ENCODE data around the gene NTSR1. TPM values are rescaled to one million over a fixed set of nuclear protein-coding genes. Genes with fewer than 3 reads are reported as not detected.

NTSR1 gene
- total and polyA plus RNA-seq, 4 experiments from 2014 or later, result 0.30 to 0.38 TPM; not detected in 2

GRCh38 chr20:62726716-62727583, 18.3 kb downstream of the NTSR1 start:
- Mint-ChIP-seq H3K4me1 (peaks cover 4 to 25% (median 13%) of the 10 kb centered on the region in 4 donors), H3K36me3 (peaks cover 0 to under 1% of the 10 kb centered on the region in 2 donors), H3K9me3 (peaks cover 0 to 9% (median 5%) of the 10 kb centered on the region in 8 donors), H3K27ac (peak overlapping the region in 1 of 7 donors; percentile 29), H3K4me3 (no peak overlapping the region), H3K27me3 (no peaks in the 10 kb centered on the region)
- intact Hi-C loops (cut with micrococcal nuclease), result no loop called here
- Histone ChIP-seq H3K36me3 (ENCODE audit: insufficient read depth, low read length) (no peaks in the 10 kb centered on the region), H3K27me3 (ENCODE audit: insufficient read depth, low read length) (no peaks in the 10 kb centered on the region), H3K4me3 (ENCODE audit: low read length in 2 of 2) (no peak overlapping the region), H3K9me3 (ENCODE audit: control insufficient read depth in 1 of 2, low read length in 2 of 2) (no peaks in the 10 kb centered on the region), H3K27ac (ENCODE audit: low read depth, low read length) (no peak overlapping the region), H3K4me1 (ENCODE audit: insufficient read depth, low read length) (peaks cover 16% of the 10 kb centered on the region)
- no peak for DNase-seq
- ChIA-PET POLR2A (ENCODE audit: partially characterized antibody) (no interaction called here), CTCF (ENCODE audit: partially characterized antibody) (no interaction called here)

DNA sequence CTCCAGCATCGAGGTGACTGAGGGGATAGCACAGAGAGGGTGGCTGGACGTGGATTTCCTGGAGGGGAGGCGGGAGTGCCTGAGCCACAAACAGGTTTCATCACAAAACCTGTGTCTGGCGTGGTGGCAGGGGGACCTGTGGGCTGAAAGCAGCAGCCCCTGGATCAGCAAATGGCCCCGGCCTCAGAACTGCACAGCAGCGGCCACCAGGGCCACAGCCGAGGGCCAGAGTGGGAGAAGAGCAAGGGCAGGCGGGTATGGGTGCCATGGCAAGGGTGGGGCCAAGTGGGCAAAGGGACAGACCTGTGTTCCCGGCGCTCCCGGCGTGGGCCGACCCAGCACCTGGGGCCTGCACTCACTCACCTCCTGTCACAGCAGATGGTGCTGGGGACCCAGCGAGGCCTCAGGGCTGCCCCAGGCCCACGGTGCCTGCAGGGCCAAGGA, 19.0 kb downstream of the NTSR1 start:
- CTCF ChIA-PET (ENCODE audit: partially characterized antibody), result no interaction called here
- H3K9me3 Mint-ChIP-seq, result peaks cover 0 to 3% (median under 1%) of the 10 kb centered on the region in 8 donors
- peak overlapping the region in 1 of 7 donors; percentile 29 for H3K27ac Mint-ChIP-seq
- H3K27me3 Mint-ChIP-seq, result no peaks in the 10 kb centered on the region
- H3K27me3 ChIP-seq (ENCODE audit: insufficient read depth, low read length), result no peaks in the 10 kb centered on the region
- POLR2A ChIA-PET (ENCODE audit: partially characterized antibody), result interaction anchor here (3.7 kb wide), 1 partner anchor 12 kb away, joined by 18 read pairs; no protein-coding TSS in a partner anchor
- H3K4me1 ChIP-seq (ENCODE audit: insufficient read depth, low read length), result peaks cover 16% of the 10 kb centered on the region
- no peak overlapping the region for H3K4me3 Mint-ChIP-seq
- no peaks in the 10 kb centered on the region for H3K36me3 ChIP-seq (ENCODE audit: insufficient read depth, low read length)
- H3K4me3 ChIP-seq (ENCODE audit: low read length in 2 of 2), result no peak overlapping the region
- peaks cover 4 to 23% (median 13%) of the 10 kb centered on the region in 4 donors for H3K4me1 Mint-ChIP-seq
- H3K27ac ChIP-seq (ENCODE audit: low read depth, low read length), result no peak overlapping the region
- no peak for DNase-seq
- intact Hi-C loops (cut with micrococcal nuclease), result no loop called here
- H3K36me3 Mint-ChIP-seq, result no peaks in the 10 kb centered on the region
- H3K9me3 ChIP-seq (ENCODE audit: control insufficient read depth in 1 of 2, low read length in 2 of 2), result no peaks in the 10 kb centered on the region

DNA sequence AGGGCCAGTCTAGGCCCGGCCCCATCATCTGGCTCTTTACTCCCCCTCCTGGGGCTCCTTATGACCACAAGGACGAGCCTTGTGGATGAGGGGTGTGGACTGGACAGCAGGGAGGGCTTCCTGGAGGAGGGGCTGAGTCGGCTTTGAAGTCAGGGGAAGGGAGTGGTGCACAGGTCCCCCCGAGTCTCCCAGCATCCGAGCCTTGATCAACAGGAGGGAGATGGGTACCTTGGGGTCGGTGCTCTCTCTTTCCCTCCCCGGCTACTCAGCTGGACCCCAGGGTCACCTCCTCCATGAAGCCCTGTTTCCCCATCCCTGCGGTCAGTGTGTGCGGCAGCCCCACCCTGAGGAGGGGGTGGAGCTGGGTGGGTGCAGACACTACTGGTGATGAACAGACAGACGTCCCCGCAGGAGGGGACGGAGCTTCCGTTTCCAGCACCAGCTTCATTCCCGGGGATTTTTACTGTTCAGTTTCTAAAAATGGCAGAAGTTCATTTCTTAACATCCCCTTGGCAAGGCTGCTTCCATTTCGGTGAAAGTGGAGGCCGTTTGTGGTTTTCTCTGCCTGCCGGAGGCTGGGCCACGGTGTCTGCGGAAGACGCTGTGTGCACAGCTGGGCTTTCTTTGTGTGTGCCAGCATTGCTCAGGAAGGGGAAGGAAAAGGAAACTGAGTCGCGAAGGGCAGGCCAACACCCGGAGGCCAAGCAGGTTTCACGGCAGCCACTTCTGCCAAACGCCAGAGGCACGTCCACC, 19.6 kb downstream of the NTSR1 start:
- CTCF ChIA-PET (ENCODE audit: partially characterized antibody), result no interaction called here
- Mint-ChIP-seq H3K9me3 (peaks cover 0 to 1% (median 0%) of the 10 kb centered on the region in 8 donors), H3K4me3 (peak overlapping the region in 7 of 8 donors; percentile 21 to 77 (median 63)), H3K27me3 (no peaks in the 10 kb centered on the region), H3K36me3 (no peaks in the 10 kb centered on the region), H3K4me1 (peaks cover 4 to 25% (median 14%) of the 10 kb centered on the region in 4 donors), H3K27ac (peak overlapping the region in 2 of 7 donors; percentile 48 to 60)
- H3K27ac ChIP-seq (ENCODE audit: low read depth, low read length), result no peak overlapping the region
- no peak overlapping the region for H3K4me3 ChIP-seq (ENCODE audit: low read length in 2 of 2)
- POLR2A ChIA-PET (ENCODE audit: partially characterized antibody), result interaction anchor here (3.7 kb wide), 1 partner anchor 12 kb away, joined by 18 read pairs; no protein-coding TSS in a partner anchor
- no peaks in the 10 kb centered on the region for H3K9me3 ChIP-seq (ENCODE audit: control insufficient read depth in 1 of 2, low read length in 2 of 2)
- H3K4me1 ChIP-seq (ENCODE audit: insufficient read depth, low read length), result peaks cover 16% of the 10 kb centered on the region
- DNase-seq, result no peak
- intact Hi-C loops (cut with micrococcal nuclease), result no loop called here
- no peaks in the 10 kb centered on the region for H3K36me3 ChIP-seq (ENCODE audit: insufficient read depth, low read length)
- no peaks in the 10 kb centered on the region for H3K27me3 ChIP-seq (ENCODE audit: insufficient read depth, low read length)

DNA sequence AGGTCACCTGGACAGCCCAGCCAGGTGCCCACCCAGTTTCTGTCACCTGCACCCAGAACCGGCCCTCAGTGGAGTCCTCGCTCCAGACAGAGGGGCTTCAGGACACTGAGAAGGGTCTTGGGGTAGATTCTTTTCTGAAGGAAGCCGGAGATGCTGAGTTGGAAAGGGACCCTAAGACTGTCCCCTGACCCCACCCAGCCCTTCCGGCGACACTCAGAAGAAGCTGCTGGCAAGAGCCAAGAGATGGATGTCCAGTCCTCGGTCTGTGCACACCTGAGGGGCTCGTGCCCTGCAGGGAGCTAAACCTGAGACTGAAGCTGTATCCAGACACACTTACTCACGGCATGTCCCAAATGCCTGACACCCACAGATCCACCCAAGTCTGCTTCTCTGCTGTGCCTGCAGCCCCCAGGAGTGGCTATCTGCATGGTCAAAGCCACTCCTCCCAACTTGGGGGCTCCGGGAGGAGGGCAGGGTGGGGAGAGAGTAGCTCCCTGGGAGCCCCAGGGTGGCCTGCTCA, 20.2 kb downstream of the NTSR1 start:
- Histone ChIP-seq H3K4me1 (ENCODE audit: insufficient read depth, low read length) (peaks cover 16% of the 10 kb centered on the region), H3K36me3 (ENCODE audit: insufficient read depth, low read length) (no peaks in the 10 kb centered on the region), H3K27me3 (ENCODE audit: insufficient read depth, low read length) (no peaks in the 10 kb centered on the region), H3K27ac (ENCODE audit: low read depth, low read length) (no peak overlapping the region), H3K9me3 (ENCODE audit: control insufficient read depth in 1 of 2, low read length in 2 of 2) (no peaks in the 10 kb centered on the region), H3K4me3 (ENCODE audit: low read length in 2 of 2) (no peak overlapping the region)
- Mint-ChIP-seq H3K4me3 (peak overlapping the region in 2 of 8 donors; percentile 63 to 67), H3K27ac (no peak overlapping the region), H3K4me1 (peaks cover 4 to 25% (median 14%) of the 10 kb centered on the region in 4 donors), H3K36me3 (no peaks in the 10 kb centered on the region), H3K9me3 (peaks cover 0 to 1% (median 0%) of the 10 kb centered on the region in 8 donors), H3K27me3 (no peaks in the 10 kb centered on the region)
- intact Hi-C loops (cut with micrococcal nuclease), result no loop called here
- ChIA-PET POLR2A (ENCODE audit: partially characterized antibody) (interaction anchor here (0.6 to 3.7 kb wide), 2 partner anchors 11 to 51 kb away, joined by 3 to 18 read pairs; no protein-coding TSS in a partner anchor), CTCF (ENCODE audit: partially characterized antibody) (interaction anchor here (0.7 to 1.0 kb wide), 3 partner anchors 10 to 285 kb away, joined by 3 read pairs; no protein-coding TSS in a partner anchor)
- no peak for DNase-seq

DNA sequence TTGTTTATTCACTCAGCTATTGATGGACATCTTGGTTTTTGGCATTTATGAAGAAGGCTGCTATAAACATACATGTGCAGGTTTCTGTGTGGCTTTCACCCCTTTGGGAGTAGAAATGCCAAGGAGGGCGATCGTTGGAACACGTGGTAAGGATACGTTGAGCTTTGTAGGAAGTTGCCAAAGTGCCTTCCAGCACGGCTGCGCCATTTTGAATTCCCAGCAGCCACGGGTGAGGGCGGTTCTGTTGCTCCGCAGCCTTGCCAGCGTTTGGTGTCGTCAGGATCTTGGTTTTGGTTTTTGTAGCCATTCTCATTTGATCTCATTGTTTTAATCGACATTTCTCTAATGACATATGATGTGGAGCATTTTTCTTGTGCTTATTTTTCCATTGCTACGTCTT, 21.8 kb downstream of the NTSR1 start:
- no peaks in the 10 kb centered on the region for H3K27me3 Mint-ChIP-seq
- peaks cover 4 to 25% (median 14%) of the 10 kb centered on the region in 4 donors for H3K4me1 Mint-ChIP-seq
- Histone ChIP-seq H3K36me3 (ENCODE audit: insufficient read depth, low read length) (no peaks in the 10 kb centered on the region), H3K4me1 (ENCODE audit: insufficient read depth, low read length) (peaks cover 16% of the 10 kb centered on the region), H3K4me3 (ENCODE audit: low read length in 2 of 2) (no peak overlapping the region), H3K27ac (ENCODE audit: low read depth, low read length) (no peak overlapping the region), H3K9me3 (ENCODE audit: control insufficient read depth in 1 of 2, low read length in 2 of 2) (no peaks in the 10 kb centered on the region), H3K27me3 (ENCODE audit: insufficient read depth, low read length) (no peaks in the 10 kb centered on the region)
- H3K4me3 Mint-ChIP-seq, result no peak overlapping the region
- H3K9me3 Mint-ChIP-seq, result peaks cover 0 to 1% (median 0%) of the 10 kb centered on the region in 8 donors
- H3K36me3 Mint-ChIP-seq, result no peaks in the 10 kb centered on the region
- POLR2A ChIA-PET (ENCODE audit: partially characterized antibody), result interaction anchor here (3.7 kb wide), 1 partner anchor 10 kb away, joined by 18 read pairs; no protein-coding TSS in a partner anchor
- no peak for DNase-seq
- CTCF ChIA-PET (ENCODE audit: partially characterized antibody), result interaction anchor here (1.0 kb wide), 1 partner anchor 62 kb away, joined by 3 read pairs; no protein-coding TSS in a partner anchor
- H3K27ac Mint-ChIP-seq, result peak overlapping the region in 1 of 7 donors; percentile 1
- intact Hi-C loops (cut with micrococcal nuclease), result no loop called here

DNA sequence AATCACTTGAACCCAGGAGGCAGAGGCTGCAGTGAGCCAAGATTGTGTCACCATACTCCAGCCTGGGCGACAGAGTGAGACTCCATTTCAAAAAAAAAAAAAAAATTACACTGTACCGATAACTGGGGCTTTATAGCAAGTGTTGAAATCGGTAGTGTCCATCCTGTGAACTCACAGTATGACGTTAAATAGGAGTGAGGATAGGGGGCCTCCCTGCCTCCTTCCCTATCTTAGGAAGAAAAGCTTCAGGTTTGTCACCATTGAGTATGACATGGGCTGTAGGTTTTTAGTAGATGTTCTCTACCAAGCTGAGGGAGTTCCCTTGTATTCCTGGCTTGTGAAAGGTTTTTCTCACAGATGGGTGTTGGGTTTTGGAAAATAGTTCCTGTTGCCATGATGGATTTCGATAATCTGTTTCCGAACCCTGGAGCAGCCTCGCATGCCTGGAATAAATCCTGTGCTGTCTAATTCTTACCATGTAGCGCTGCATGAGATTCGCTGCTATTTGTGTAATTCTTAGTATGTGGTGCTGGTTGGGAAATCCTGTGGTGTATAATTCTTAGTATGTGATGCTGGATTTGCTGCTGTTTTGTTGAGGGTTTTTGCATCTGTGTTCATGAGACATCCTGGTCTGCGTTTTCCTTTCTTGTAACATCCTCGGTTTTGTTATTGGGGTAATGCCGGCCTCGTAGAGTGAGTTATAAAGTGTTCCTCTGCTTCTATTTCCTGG, 23.6 kb downstream of the NTSR1 start:
- DNase-seq, result no peak
- ChIA-PET POLR2A (ENCODE audit: partially characterized antibody) (no interaction called here), CTCF (ENCODE audit: partially characterized antibody) (no interaction called here)
- H3K9me3 Mint-ChIP-seq, result peaks cover 0 to 1% (median 0%) of the 10 kb centered on the region in 8 donors
- H3K4me3 Mint-ChIP-seq, result no peak overlapping the region
- Histone ChIP-seq H3K27ac (ENCODE audit: low read depth, low read length) (no peak overlapping the region), H3K4me1 (ENCODE audit: insufficient read depth, low read length) (peaks cover 16% of the 10 kb centered on the region), H3K4me3 (ENCODE audit: low read length in 2 of 2) (no peak overlapping the region), H3K27me3 (ENCODE audit: insufficient read depth, low read length) (no peaks in the 10 kb centered on the region), H3K9me3 (ENCODE audit: control insufficient read depth in 1 of 2, low read length in 2 of 2) (no peaks in the 10 kb centered on the region), H3K36me3 (ENCODE audit: insufficient read depth, low read length) (no peaks in the 10 kb centered on the region)
- no peaks in the 10 kb centered on the region for H3K27me3 Mint-ChIP-seq
- intact Hi-C loops (cut with micrococcal nuclease), result no loop called here
- H3K36me3 Mint-ChIP-seq, result no peaks in the 10 kb centered on the region
- H3K4me1 Mint-ChIP-seq, result peaks cover 4 to 25% (median 14%) of the 10 kb centered on the region in 4 donors
- H3K27ac Mint-ChIP-seq, result peak overlapping the region in 2 of 7 donors; percentile 79 to 80
